NOMO-1 treated with dmso at 0.1 percent for 144 hours (cell line): Measurements from ENCODE around the gene TRNT1.

ENCODE experiments used
- DNase-seq: peaks from one replicate; lab custom pipeline; 2025; ENCODE audit not compliant: unreplicated experiment; lab: John Stamatoyannopoulos, UW

Gene TRNT1

DNA sequence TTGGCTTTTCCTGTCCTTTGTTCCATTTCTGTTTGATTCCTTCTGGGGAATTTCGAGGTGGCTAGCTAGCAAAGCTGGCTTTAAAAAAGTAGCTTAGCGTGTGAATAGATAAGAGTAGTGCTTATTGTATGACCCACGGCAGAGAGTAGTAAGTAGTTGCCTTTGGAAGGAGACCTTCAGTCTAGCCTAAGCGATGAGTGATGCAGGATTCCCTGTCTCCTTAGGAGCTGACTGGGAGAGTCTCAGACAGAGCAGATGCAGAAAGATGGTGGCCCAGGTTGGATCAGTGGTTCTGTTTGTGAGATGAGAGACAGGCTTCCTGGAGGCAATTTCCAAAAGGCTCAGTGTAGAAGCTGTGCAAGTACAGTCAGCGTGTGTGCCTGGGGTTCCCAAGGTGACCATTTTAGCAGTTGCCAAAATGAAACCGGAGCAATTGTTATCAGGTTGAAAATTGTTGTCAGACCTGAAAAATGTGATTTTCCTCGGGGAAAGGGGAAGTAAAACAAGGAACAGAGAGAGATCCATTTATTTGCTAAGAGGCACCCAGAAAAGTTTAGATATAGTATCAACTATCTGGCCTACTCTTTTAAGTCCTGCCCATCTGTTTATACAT lies 15.9 kb upstream of the TRNT1 start:
- DNase-seq = no peak

DNA sequence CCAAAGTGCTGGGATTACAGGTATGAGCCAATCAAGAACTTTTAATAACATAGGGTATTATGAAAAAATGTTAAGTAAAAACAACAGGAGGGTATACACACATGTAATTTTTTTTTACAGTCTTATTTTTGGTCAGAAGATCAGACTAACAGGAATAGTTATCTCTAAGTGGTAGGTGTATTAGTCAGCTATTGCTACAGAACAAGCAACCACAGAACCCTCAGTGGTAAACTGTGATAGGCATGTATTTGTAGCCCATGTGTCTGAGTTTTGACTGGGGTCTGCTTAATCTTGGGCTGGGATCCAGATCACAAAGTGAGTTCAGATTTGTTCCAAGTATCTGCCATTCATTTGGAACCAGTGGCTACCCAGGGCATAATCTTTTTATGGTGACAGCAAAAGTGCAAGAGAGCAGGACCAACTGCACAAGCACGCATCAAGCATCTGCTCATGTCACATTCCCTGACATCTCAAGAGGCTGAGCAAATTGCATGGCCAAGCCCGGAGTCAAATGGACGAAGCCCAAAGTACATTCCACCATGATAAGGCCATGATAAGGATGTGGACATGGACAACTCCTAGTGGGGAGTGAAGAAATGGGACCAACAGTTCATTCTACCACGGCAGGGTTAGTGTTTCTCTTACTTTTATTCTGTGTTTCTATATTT lies 13.6 kb upstream of the TRNT1 start:
- no peak for DNase-seq

DNA sequence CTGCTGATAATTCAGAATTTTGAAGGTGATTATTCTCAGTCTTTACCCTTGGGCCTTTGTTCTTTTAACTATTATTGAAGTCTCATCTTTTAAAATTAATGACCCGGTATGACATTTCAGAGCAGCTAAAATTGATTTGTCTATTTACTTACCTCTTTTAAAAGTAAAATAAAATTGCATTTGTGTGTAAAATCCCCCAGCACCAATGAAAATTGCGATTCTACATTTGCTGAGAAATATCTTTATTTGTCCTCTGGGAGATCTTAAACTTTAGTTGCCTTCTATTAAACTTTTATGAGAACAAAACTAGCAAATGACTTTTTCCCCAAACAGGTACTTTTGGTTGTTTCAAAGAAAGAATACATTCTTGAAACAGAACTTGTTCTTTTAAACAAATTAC lies 9.1 kb upstream of the TRNT1 start:
- no peak for DNase-seq

DNA sequence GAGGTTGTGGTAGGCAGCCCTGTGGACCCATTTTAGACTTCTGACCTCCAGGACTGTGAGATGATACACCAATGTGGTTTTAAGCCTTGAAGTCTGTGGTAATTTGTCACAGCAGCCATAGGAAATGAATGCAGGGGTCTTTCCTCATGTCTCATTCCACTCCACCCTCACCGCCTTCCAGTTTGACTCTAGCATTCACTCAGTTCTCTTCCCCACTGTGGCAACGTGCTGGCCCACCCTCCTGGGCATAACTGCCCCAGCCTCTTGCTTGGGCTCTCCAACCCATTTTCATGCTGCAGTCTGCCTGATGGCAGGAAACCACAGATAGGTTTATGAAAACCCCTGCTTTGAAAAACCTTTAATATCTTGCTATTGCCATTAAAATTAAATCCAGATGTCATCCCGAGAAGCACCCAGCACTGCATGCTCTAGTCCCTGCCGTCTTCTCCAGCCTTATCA lies 7.3 kb upstream of the TRNT1 start:
- DNase-seq = no peak

DNA sequence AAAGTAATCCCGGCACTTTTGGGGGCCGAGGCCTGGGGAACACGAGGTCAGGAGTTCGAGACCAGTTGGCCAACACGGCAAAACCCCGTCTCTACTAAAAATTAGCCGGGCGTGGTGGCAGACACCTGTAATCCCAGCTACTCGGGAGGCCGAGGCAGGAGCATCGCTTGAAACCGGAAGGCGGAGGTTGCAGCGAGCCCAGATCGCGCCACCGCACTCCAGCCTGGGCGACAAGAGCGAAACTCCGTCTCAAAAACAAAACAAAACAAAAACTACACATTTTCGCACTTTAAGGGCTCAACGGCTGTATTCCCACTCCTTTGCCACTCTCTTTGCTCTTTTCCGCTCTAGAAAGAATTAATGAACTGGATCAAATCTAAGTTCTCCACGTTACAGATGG lies 763 bp upstream of the TRNT1 start:
- no peak for DNase-seq

DNA sequence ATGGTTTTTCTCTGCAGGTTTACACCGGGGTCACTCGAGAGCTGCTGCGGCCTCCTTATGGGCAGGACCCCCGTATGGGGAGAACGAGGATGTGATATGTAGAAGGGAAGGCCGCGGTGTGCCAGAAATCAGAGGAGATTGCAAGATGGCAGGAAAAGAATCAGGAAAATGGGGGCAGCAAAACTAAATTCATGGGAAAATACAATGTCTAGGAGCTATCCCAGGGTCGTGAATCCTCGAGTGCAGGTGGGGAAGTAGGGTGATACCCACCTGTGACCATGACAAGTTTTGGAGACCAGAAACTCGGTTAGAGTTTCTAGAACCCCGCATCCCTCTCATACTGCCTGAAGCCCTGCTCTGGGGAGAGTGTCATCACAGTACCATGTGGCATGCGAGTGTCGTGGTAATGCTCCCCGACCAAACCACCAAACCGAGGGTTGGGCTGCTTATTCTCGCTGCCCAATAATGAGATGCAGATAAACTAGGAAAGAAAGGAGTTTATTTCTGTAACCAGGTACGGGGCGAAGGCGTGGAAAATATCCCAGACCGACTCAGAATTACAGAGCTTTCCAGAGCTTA lies 781 bp downstream of the TRNT1 start:
- DNase-seq = no peak

DNA sequence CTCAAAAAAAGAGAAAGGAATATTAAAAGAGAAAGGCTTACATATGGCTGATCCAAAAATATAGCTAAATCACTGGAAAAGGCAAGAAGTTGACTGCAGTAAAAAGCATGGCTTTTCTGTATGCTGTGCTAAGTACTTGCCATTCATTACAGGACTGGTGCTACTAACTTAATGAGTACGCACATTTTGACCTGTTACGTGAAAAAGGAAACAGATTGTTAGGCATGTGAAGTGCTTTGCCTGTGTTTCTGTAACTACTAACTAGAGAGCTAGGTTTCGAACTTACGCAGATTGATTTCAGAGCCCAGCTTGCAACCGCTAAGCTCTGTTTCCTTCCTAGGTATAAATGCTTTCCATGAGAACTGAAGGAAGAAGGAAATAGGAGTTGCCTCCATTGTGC lies 2.8 kb downstream of the TRNT1 start:
- DNase-seq = no peak

DNA sequence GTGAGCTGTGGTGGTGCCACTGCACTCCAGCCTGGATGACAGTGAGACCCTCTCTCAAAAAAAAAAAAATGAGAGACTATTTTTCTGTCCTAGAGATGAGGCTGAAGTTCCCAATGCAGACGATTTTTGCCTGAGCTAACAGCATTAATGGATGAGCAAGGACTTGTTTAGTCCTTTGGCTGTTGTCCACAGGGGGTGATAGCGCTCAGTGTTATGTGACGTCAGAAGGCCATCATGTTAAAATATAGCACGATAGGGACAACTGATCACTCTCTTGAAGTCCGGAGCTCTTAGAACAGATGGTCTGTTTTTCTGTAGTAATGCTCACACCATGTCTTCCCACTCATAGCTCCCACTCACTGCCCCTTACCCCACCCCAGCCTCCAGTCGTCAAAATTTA lies 6.8 kb downstream of the TRNT1 start:
- no peak for DNase-seq

DNA sequence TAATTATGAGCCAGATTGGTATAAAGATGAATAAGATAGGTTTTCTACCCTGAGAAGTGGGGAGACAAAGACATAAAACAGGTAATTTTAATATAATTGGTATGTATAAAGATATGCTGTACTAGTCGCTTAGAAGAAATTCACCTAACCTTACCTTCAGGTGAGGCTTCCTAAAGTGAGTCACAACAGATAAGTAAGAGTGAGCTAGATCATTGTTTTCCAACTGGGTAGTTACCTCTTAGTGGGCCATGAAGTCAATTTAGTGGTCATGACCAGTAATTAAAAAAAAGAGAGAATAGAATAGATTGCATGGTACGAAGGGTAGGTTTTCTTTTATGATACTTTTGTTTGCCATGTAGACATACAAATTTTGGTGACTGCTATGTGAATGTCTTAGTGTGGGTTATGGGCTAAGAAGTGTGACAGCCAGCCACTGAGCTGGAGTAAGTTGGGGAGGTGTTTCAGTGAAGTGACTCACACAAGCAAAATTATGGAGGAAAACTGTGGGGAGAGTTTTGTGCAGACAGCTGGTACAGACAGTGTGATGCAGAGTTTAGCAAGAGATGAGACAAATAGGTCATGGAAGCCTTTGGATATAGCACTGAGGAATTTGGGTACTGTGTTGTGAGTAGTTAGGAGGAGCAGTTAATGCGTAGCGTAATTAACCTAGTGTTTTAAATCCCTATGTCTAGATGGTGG lies 8.2 kb downstream of the TRNT1 start:
- DNase-seq = no peak

DNA sequence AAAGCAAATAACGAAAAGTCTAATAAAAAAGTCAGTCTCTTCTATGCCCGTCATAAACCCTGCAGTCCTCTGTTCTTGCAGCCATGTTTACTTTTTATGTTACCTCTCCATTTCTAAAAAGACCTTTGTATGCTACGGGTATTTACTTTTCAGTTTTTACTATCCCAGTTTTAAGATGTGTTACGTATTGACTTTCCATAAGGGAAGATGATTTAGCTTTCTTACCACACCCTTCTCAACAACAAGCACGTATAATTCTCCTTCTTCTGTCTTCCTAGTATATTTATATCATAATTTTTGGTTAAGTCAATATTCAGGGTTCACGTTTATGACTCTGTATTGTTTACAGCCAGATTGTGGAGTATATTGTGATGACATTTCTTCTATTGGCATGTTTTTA lies 10.8 kb downstream of the TRNT1 start:
- no peak for DNase-seq

DNA sequence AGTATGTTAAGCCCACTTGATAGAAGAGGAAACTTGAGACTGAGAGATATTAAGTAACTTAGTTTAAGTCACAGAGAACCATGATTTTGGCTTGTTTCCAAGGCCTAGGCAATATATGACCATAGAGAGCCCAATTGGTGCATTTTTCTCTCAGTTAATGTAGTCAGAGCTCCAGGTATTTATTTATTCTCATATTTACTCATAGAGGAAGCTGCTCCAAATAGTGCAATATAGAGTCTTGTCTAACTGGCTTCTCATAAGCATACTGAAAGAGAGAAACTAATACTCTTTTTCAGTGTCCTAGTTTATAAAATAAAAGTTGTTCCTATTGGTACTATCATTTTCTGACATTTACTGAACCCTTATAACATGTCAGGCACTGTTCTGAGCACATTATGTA lies 15.2 kb downstream of the TRNT1 start:
- DNase-seq = no peak

DNA sequence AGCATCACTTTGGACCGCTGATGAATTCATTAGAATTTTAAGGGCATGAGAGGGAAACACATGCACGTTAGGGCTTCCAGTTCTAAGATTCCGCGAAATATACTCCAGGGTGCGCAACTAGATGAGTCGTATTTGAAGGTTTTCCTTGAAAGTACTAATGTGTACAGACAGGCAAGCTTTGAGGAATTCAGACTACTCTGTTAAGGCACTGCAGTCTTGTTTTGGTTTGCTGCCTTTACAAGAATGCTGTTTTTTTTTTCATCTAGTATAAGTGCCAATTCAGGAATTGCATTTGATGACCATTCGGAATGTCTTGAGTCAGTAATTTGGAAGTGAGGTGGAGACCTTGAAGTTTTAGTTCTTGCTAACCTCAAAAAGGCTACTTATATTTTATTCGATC lies 19.1 kb downstream of the TRNT1 start:
- no peak for DNase-seq

DNA sequence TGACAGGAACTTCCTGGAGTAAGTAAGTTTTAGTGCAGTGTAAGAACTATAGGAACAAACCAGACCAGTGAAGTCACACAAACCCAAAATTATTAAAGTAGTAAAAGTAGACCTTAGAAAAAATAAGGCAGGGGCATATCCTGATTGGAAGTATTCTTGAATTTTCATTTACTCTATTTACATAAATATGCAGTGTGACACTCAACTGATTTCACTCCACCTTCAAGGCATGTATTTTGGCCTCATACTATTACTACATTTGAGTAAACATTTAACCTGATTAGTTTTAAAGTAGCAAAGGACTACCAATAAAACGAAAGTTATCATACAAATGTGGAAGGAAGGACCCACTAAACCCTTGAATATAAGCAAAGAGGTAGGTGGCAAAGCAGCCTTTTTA lies 22.8 kb downstream of the TRNT1 start:
- DNase-seq = no peak

DNA sequence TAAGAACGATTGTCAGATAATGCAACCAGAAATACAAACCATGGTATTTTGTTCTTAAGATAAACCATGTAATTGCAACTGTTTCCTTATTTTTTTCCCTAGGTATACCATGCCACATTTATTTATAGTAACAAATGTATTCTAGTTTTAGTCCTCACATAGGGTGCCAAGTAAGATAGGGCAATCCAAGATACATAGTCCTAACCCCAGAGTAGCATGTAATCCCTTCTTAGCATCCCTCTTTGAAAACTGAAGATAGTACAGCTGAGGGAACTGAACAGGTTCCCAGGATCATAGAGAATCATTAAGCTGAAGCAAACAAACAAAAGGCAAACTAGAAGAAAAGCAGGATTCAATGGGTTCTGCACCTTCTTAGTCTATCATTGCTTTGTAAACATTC lies 24.8 kb downstream of the TRNT1 start:
- no peak for DNase-seq

DNA sequence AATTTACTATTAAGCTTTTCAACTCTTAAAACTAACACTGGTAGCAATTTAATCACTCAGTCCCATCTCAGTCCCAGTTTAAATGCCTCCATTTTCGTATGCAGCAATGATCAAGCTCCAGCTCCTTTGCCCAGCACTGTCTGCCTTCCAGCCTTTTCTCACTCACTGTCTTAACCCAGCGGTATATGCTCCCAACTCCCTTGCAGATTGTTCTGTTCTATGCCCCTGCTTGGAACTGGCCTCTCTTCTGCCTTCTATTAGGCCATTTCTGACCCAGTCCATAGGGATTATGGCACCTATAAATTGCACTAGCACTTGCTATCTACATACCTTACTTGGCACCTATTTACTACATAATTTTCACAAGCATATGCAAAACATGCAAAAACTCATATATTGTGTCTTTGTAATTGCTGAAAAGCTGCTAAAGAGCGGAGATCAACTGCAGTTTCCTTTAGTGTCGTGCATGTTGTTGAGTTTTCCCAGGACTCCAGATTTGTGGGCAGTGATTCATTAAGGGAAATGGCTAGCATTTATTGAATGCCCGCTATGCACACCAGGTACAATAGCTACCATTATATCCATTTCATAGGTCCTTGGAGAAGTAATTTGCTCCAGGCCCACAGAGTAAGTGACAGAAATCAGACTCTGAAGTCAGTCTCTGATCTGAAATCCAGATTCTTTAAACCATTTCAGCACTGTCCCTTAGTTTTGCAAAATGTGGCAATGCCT lies 28.3 kb downstream of the TRNT1 start:
- DNase-seq = no peak

DNA sequence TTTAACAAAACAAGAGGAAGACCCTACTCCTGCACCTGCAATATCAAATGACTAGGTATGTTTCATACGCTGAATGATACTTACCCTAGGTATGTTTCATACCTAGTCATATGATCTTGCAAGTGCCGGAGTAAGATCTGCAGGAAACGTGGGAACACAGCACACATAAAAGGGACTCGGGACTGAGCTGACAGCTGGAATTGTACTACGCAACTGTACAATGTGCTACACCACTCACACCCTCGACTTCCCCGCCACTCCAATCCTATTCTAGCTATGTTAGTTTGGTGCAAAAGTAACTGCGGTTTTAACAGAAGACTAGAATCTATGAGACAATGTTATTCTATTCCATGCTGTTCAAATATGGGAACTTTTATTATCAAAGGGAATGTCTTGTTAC lies 30.7 kb downstream of the TRNT1 start:
- DNase-seq = no peak

DNA sequence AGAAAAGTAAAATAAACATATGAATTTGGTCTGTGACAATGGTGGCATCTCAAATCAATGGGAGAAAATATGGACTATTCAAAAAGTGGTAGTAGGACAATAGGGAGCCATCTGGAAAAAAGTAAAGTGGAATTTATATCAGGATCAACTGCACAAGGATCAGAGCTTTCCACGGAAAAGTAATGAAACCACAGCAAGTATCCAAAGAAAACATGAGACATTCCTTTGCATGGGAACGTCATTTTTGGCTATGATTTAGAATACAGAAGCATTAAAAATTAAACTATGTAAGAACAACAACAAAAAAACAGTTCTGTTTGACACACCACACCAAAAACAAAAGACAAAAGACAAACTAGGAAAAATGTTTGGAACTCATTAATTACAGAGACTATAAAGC lies 34.1 kb downstream of the TRNT1 start:
- no peak for DNase-seq

DNA sequence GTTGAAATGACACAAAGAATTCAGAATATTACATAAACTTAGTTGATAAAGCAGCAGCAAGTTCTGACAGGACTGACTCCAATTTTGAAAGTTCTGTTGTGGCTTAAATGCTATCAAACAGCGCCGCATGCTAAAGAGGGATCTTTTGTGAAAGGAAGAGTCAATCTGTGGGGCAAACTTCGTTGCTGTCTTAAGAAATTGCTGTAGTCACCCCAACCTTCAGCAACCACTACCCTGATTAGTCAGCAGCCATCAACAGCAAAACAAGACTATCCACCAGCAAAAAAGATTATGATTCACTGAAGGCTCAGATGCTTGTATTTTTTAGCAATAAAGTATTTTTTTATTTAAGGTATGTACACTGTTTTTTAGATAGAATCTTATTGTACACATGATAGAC lies 38.5 kb downstream of the TRNT1 start:
- DNase-seq = no peak

DNA sequence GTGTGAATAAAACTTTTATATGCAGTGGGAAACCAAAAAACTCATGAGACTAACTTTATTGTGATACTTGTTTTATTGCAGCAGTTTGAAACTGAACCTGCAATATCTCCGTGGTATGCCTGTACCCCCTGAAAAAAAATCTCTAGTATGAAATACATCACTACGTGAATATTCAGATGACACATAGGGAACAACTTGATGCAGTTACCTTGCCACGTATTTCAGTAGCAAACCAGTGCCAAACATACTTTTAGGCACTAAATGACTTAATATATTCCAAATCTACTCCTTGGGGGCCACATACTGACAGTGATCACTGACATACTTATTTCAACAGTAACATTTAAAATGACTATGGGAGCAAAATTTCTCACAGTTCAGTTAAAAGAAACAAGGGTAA lies 38.9 kb downstream of the TRNT1 start:
- DNase-seq = no peak

DNA sequence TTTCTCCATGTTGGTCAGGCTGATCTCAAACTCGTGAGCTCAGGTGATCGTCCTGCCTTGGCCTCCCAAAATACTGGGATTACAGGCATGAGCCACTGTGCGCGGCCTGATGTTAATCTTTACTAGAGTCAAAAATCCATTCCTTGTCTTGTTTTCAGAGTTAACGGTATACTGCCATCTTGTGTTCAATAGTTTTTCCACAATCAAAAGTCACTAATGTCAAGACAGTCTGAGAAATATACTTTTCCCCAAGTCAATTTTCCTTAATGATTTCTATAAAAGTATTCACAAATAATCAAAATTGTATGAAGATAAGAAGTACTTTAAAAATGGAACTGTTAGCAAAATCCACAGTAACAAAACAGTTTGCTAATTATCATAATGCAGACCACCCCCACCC lies 44.3 kb downstream of the TRNT1 start:
- no peak for DNase-seq

DNA sequence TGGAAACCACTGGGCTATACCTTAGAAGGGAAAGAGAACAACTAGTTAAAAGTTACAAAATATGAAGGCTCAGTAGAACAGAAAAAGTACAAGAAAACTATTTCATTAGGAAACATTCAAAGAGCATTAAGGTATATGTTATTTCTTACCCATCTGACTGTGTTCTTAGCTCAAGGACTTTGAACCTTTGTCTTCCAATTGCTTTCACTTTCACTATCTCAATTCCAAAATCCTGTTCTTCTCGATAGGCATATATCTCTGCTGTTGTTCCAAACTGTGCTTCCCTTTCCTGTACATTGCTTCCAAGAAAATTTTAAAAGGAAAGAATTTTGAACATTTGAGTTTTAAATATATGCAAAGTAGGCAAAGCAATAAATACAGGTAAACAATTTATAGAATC lies 45.9 kb downstream of the TRNT1 start:
- no peak for DNase-seq
